PC-9 (cell line): ENCODE data around the gene SIGLEC9.

Source experiments
- CTCF ChIP-seq: fragments of 200-600 bp; sonication (generic); conservative IDR thresholded peaks from 2 replicates; pipeline ENCODE4 v1.6.1; 2017; ENCODE audit warnings: mixed run types, antibody characterized with exemption, mild to moderate bottlenecking, moderate library complexity
- EZH2 ChIP-seq: fragments of 200-600 bp; sonication (generic); IDR thresholded peaks from 2 replicates; pipeline ENCODE4 v1.8.0; 2017; ENCODE audit warnings: antibody characterized with exemption, low read depth

GRCh38 chr19:51096473-51097165 lies 28.1 kb upstream of the SIGLEC9 start:
- TF ChIP-seq CTCF (peak; percentile 50; the same call in 1 of the 2 replicates), EZH2 (no peak)
